Measurements from ENCODE around the gene TBC1D28.
A peak's percentile ranks its signal among the peaks of the same experiment; 100 is the strongest.
"Not testable (repeated sequence)": the region's sequence is repeated elsewhere in the genome, so short reads cannot be mapped to it uniquely, and the experiment has no call there.

Gene TBC1D28

DNA sequence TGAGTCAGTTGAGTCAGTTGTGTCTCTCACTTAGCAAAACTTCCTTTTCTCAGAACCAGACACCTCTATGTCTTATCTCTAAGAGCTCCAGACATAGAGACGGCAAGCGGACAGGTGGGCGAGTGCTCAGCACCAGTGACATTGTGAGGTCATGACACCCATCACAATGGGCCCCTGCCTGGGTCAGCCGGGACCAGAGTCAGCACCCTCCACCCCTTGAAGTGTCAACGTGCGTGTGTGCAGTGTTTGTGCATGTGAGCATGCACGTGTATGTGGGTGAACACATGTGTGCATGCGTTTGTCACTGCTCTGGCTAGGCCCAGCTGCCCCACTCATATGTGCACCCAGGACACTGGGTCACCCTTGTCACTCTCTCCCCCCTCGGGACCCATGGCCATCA, at the start of gene TBC1D28:
TSS of gene TBC1D28 (minus strand) at position 101 of the 400 bp plus-strand sequence. CDS start 3,039 bp downstream, outside the sequence.
- not testable (repeated sequence) for DNase-seq (ENCODE audit: low read depth in 4 of 4, low spot score in 1 of 4)

DNA sequence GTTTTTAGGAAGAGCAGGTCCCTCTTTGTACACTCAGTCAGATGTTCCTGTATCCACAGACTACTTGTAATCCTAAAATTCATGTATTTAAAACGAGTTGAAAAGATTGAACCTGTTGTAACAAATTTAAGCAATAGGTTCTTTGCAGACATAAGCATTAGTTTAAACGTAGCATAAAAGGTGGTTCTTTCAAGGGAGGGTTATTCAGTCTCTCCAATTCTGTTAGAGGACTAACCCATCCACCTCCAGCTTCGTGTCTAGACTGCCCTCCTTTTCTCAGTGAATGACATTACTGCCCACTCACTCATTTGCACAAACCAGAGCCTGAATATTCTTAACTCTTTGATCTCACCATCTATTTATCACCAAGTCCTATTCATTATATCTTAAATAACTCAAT, 38.5 kb upstream of the TBC1D28 start:
- not testable (repeated sequence) for DNase-seq (ENCODE audit: low read depth in 4 of 4, low spot score in 1 of 4)

- DNase-seq (ENCODE audit: low read depth in 4 of 4, low spot score in 1 of 4), result peak in 3 of 4 experiments; percentile 35 to 53 (median 46)
Observed at GRCh38 chr17:18681767-18682571, 37.8 kb upstream of the TBC1D28 start, which contains the start of gene FOXO3B. Gene FOXO3B, minus strand, starts transcription at chr17:18682314. Its CDS starts 663 bp downstream, at chr17:18681651.

- DNase-seq (ENCODE audit: low read depth in 4 of 4, low spot score in 1 of 4), result not testable (repeated sequence)
Observed at GRCh38 chr17:18677381-18677780, 33.2 kb upstream of the TBC1D28 start.

- DNase-seq (ENCODE audit: low read depth in 4 of 4, low spot score in 1 of 4), result not testable (repeated sequence)
Observed at GRCh38 chr17:18676928-18677327, 32.7 kb upstream of the TBC1D28 start.

GRCh38 chr17:18672395-18673227, 28.4 kb upstream of the TBC1D28 start:
- DNase-seq (ENCODE audit: low read depth in 4 of 4, low spot score in 1 of 4), result not testable (repeated sequence)

DNA sequence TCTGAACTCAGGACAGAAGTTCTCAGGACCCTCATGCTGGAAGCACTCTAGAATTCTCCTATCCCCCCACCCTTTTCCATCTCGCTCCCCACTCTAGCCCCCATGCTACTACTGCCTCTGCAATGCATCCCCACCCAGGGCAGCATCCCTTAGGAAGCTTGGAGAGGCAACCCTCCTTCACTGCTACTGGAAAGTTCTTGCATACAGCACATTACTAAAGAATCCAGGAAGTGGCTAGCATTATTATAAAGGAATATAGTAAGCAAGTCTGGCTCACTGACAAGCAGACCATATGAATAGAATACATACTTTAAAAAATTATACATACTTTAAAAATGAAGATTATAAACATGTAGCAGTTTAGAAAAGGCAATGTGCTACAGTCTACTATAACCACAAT, 24.4 kb upstream of the TBC1D28 start:
- DNase-seq (ENCODE audit: low read depth in 4 of 4, low spot score in 1 of 4), result not testable (repeated sequence)

GRCh38 chr17:18667535-18667934, 23.3 kb upstream of the TBC1D28 start:
- not testable (repeated sequence) for DNase-seq (ENCODE audit: low read depth in 4 of 4, low spot score in 1 of 4)

DNA sequence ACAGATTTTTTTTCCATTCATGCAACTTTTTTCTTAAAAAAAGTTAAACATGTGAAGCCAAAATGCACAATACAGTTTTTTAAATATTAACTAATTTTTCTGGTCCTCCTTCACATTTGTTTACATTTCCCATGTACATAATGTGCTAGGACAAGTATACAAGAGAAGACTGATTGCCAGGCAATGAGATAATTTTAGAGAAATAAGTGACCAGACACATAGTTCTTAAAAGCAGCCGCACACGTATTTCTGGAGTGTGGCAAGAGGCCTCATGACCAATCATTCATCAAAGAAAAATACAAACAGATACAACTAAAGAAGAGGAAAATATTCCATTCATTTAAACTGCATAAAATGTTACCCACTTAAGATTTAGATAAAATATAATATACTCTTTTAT, 22.1 kb upstream of the TBC1D28 start:
- not testable (repeated sequence) for DNase-seq (ENCODE audit: low read depth in 4 of 4, low spot score in 1 of 4)

GRCh38 chr17:18661924-18662624, 17.9 kb upstream of the TBC1D28 start:
- DNase-seq (ENCODE audit: low read depth in 4 of 4, low spot score in 1 of 4), result not testable (repeated sequence)

- DNase-seq (ENCODE audit: low read depth in 4 of 4, low spot score in 1 of 4), result not testable (repeated sequence)
Observed at GRCh38 chr17:18650094-18650493, 5.9 kb upstream of the TBC1D28 start.

DNA sequence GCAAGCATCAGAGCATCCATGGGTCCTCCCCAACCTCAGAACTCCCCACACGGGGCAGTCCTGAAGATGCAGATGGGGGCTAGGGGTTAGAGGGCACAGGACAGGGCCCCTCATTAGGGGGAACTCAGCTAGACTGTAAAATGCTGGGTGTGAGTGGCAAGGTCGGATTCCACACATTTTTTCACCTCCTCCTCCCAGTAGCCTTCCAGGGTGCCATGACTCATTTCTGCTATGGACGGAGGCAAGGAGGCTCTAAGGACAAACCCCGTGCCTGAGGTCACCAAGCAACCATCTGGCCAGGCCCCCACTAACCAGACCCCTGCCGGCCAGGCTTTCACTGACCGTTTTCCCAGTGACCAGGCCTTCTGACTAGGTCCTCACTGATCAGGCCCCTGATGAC, 1.1 kb downstream of the TBC1D28 start:
- DNase-seq (ENCODE audit: low read depth in 4 of 4, low spot score in 1 of 4), result not testable (repeated sequence)

- not testable (repeated sequence) for DNase-seq (ENCODE audit: low read depth in 4 of 4, low spot score in 1 of 4)
Observed at GRCh38 chr17:18638357-18638756, 5.8 kb downstream of the TBC1D28 start.

GRCh38 chr17:18636237-18636636, 8.0 kb downstream of the TBC1D28 start:
- DNase-seq (ENCODE audit: low read depth in 4 of 4, low spot score in 1 of 4), result not testable (repeated sequence)

DNA sequence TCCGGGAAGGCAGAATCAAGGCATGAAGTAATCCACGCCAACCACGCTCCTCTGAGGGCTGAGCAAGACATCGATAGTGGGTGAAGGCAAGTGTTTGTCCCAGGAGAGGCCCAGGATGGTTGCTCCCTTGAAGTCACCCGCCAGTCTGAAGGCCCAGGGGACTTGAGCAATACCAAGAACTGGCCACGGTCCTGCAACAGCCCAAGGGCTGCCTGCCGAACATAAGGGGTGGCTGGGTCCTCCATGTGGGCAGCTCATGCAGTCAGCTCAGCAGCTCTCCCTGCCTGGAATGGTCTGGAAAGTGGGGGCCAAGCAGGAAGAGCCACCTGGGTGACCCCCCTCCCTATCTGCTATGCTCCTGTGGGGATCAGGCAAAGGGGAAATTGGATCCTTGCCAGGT, 8.4 kb downstream of the TBC1D28 start:
- DNase-seq (ENCODE audit: low read depth in 4 of 4, low spot score in 1 of 4), result not testable (repeated sequence)

DNA sequence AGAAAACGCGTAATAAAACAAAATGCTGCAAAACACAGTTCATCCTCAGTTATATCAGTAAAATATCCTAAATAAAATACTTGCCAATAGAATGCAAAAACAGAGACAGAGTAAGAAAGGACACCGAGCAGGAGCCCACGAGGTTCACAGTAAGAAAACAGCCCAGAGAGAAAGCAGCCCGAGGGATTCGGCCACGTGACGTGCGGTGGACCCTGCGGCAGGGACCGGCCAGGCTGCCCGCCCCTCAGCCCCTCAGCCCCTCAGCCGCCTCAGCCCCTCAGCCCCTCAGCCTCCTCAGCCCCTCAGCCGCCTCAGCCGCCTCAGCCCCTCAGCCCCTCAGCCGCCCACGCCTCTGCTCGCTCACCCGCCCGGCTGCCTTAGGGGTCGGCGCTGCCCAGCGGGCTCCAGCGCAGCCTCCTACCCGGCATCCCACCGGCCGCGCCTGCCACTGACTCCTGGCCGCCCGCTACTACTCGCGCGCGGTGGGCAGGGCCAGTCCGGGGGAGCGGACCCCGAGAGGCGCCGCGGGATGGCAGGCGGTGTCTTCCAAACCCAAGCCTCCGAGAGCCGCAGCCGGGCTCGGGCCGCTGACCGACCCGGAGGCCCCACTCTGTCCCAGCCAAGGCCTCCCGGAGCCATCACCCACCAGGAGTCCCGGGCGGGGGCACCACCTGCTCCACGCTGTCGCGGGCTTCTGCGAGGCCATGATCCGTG, 9.5 kb downstream of the TBC1D28 start:
- DNase-seq (ENCODE audit: low read depth in 4 of 4, low spot score in 1 of 4), result not testable (repeated sequence)

DNA sequence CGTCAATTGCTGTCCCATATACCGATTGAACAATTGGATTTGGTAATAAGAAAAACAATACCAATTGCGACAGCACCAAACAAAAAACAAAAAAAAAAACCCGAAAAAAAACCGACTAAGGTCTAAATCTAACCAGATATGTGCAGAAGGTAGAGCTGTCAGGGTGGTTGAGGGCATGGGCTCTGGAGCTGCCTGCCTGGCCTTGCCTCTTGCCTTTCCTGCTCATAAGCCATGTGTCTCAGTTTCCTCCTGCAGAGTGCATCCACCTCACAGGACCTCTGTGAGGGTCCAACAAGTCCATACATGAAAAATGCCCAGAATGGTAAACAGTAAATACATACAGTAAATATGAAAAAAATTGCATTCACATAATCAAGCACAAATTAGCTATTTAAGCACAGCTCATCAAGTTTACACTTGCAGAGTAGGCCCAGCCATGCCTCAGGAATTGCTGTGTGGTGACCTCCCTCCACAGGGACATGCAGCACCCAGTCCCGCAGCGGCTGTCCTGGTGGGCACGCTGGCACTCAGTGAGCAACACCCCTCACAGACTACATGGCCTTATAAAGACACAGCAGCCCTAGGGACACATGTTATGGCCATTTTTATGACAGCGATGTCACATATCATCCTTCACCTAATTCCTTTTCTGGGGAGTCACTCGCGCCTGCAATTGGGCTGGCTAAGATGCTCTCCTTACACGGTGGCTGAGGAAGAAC, 17.9 kb downstream of the TBC1D28 start:
- DNase-seq (ENCODE audit: low read depth in 4 of 4, low spot score in 1 of 4), result no peak

DNA sequence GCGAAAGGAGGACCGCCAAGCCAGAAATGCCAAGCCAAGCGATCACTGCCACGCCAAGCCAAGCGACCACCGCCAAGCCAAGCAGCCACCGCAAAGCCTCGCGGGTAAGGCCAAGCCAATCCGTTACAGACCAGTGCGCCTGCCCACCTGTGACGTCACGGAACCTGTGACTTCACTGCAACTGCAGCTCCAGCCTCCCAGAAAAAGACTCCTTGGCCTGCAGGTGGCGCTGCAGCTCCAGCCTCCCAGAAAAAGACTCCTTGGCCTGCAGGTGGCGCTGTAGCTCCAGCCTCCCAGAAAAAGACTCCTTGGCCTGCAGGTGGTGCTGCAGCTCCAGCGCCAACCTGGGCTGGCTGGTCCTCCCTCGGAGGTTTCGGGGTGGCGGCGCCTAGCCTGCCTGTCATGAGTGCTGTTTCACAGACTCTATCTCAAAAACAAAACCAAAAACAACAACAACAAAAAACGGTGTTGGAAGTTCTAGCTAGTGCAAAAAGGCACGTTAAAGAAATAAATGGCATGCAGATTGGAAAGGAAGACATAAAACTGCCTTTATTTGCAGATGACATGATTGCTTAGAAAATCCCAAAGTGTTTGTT, 18.6 kb downstream of the TBC1D28 start:
- peak; percentile 84 to 92 (median 91) for DNase-seq (ENCODE audit: low read depth in 4 of 4, low spot score in 1 of 4)

DNA sequence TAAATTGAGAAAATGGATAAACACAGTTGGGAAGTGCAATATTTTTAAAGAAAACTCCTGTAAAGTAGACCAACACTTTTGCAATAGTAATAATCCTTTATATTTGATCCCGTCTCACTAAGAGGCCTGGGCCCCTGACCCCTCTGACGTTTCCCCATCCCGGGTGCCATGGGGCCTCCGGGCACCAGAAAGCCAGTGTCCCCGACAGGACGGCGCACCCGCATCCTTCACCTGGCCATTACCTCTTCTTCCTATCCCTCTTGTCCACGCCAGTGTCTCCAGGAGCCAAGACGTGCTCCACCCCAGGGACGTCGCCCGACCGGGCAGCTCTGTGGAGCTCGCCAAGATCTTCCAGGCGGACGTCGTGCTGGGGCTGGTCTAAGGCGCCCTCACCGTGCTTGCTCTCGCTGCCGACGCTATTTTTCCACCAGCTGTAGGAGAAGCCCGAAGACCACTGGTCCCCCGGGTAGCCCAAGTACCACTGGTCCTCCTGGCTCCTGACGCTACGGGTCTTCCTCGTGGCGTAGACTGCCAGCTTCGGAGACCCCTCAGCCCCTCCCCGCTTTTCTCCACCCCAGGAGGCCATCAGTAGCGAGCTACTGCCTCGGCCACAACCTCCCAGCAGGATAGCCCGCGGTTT, 19.2 kb downstream of the TBC1D28 start:
- DNase-seq (ENCODE audit: low read depth in 4 of 4, low spot score in 1 of 4), result not testable (repeated sequence)

All from stimulated activated CD4-positive, alpha-beta T cell treated with anti-CD3 and anti-CD28 coated beads, Interleukin-1b, Interleukin-23, amount 100 ng/mL, for 24 hours (primary cell).